ENCODE measurements around the gene CLRN3.

CLRN3 gene

DNA sequence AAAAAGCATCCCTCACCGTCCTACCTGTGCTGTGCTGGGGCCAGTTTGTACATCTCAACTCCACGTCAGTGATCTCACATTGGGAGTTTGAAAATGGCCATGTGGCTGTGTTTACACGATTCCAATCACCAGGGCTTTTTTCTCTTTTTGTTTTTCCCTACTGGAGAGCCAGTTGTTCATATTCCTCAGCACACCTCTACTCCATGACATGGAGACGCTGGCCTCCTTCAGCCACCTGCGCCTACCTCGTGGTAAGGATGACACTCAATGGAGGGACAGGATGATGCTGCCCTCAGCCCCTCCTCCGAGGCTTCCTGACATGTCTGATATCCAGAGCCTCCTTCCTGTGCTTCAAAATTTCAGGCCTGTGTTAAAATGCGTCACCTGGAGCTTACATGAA lies 10.3 kb downstream of the CLRN3 start:
- Histone ChIP-seq H3K4me3 (ENCODE audit: extremely low read depth, insufficient read depth, low read length, poor library complexity, severe bottlenecking) (no peak overlapping the region), H3K27ac (ENCODE audit: low read depth, low read length, severe bottlenecking) (no peak overlapping the region), H3K9me3 (ENCODE audit: control insufficient read depth, low read length) (no peaks in the 10 kb centered on the region), H3K4me1 (ENCODE audit: control insufficient read depth, insufficient read depth, low read length, poor library complexity, severe bottlenecking) (no peaks in the 10 kb centered on the region), H3K36me3 (ENCODE audit: control insufficient read depth, insufficient read depth, low read length) (no peaks in the 10 kb centered on the region)
- 80 to 93% methylated on average over 6 to 7 of the region's 8 CpGs for WGBS, 2 experiments (ENCODE audit: insufficient coverage in 2 of 2)

DNA sequence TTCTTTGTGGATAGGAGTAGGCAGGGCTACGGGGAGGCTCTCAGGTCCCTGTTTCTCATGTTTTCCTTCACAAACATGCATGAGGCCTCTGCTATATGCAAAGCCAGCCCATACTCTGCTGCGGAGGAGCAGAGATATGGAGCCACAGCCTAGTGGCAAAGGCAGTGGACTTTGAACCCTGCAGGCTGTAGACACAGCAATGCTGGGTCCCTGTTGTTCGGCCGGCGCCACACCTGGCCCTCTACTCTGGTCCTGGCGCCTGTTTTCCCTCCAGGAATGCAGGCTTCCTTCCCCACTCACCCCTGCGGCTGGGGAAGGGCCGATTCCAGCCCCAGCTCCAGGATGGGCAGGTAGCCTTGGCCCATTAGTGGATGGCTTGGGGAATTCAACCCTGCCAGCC lies 11.5 kb downstream of the CLRN3 start:
- H3K4me1 ChIP-seq (ENCODE audit: control insufficient read depth, insufficient read depth, low read length, poor library complexity, severe bottlenecking), result no peaks in the 10 kb centered on the region
- no peaks in the 10 kb centered on the region for H3K9me3 ChIP-seq (ENCODE audit: control insufficient read depth, low read length)
- no peak overlapping the region for H3K4me3 ChIP-seq (ENCODE audit: extremely low read depth, insufficient read depth, low read length, poor library complexity, severe bottlenecking)
- no peaks in the 10 kb centered on the region for H3K36me3 ChIP-seq (ENCODE audit: control insufficient read depth, insufficient read depth, low read length)
- WGBS, 2 experiments (ENCODE audit: insufficient coverage in 2 of 2), result 93 to 94% methylated on average over 2 to 4 of the region's 8 CpGs
- no peak overlapping the region for H3K27ac ChIP-seq (ENCODE audit: low read depth, low read length, severe bottlenecking)

DNA sequence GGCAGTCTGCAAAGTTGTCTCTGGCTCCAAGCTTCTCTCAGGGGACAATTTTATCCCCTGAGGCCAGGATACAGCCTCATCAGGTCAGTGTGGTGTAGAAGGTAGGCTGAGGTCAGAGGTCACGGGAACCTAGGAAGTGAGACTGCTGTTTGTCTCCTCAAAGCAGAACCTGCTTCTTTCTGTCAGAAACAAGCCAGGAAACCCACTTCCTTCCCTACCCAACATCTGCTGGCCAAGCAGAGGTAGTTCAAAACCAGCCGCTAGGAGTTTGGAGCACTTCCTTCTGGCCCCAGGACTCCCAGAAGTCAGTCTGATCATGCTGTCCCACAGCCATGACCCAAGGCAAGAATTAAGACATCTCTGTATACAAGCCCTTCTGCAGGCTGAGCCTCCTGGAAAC lies 12.2 kb downstream of the CLRN3 start:
- 100% methylated on average over 1 of the region's 2 CpGs; no CpG with 5 or more reads in 1 of the 2 experiments for WGBS, 2 experiments (ENCODE audit: insufficient coverage in 2 of 2)
- H3K9me3 ChIP-seq (ENCODE audit: control insufficient read depth, low read length), result no peaks in the 10 kb centered on the region
- H3K27ac ChIP-seq (ENCODE audit: low read depth, low read length, severe bottlenecking), result peak overlapping the region; percentile 23
- H3K4me3 ChIP-seq (ENCODE audit: extremely low read depth, insufficient read depth, low read length, poor library complexity, severe bottlenecking), result no peak overlapping the region
- H3K36me3 ChIP-seq (ENCODE audit: control insufficient read depth, insufficient read depth, low read length), result no peaks in the 10 kb centered on the region
- H3K4me1 ChIP-seq (ENCODE audit: control insufficient read depth, insufficient read depth, low read length, poor library complexity, severe bottlenecking), result no peaks in the 10 kb centered on the region

DNA sequence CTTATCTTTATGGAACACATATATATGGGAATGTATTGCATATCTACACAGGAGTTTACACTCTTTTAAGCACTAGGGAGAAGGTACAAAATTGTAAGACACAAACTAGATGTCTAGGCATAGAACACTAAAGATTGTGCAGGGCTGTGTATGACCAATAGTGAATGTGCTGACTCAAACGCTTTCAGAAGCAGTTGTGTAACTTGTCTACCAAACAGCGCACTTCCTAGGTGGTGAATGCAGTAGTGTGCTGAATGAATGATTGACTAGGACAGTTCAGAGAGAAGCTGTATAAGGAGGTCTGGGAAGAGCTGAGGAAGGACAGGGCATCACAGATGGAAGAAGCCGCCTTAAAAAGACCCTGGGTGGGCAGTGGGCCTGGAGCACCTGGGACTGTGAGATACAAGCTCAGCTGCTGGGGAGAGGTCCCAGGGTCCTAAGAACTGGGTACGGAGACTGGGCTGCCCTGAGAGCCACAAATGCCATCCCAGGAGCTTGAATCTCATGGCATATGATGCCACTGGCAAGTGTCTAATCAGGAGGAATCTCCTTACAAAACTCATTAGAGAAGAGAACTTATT lies 14.2 kb downstream of the CLRN3 start:
- Histone ChIP-seq H3K4me3 (ENCODE audit: extremely low read depth, insufficient read depth, low read length, poor library complexity, severe bottlenecking) (no peak overlapping the region), H3K9me3 (ENCODE audit: control insufficient read depth, low read length) (no peaks in the 10 kb centered on the region), H3K4me1 (ENCODE audit: control insufficient read depth, insufficient read depth, low read length, poor library complexity, severe bottlenecking) (no peaks in the 10 kb centered on the region), H3K36me3 (ENCODE audit: control insufficient read depth, insufficient read depth, low read length) (no peaks in the 10 kb centered on the region), H3K27ac (ENCODE audit: low read depth, low read length, severe bottlenecking) (no peak overlapping the region)
- WGBS, 2 experiments (ENCODE audit: insufficient coverage in 2 of 2), result 88 to 94% methylated on average over 3 to 4 of the region's 4 CpGs

DNA sequence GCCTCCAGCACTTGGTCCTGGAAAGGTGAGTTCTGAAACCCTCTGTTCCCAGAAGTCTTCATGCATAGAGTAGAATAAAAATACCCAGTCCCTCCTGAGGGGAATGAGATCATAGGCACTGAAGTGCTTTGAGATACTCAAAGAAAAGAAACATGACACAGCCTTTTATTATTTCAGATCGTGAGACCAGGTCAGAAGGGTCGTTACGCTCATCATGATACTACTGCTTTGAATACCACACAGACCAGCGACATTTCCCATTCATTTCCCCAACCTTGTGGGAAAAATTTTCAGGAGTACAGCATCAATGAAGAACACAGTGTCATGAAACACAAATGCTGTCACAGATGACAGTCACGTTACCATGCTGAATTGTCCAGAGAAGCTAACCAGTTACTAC lies 15.0 kb downstream of the CLRN3 start:
- Histone ChIP-seq H3K36me3 (ENCODE audit: control insufficient read depth, insufficient read depth, low read length) (no peaks in the 10 kb centered on the region), H3K9me3 (ENCODE audit: control insufficient read depth, low read length) (no peaks in the 10 kb centered on the region), H3K4me1 (ENCODE audit: control insufficient read depth, insufficient read depth, low read length, poor library complexity, severe bottlenecking) (no peaks in the 10 kb centered on the region), H3K4me3 (ENCODE audit: extremely low read depth, insufficient read depth, low read length, poor library complexity, severe bottlenecking) (no peak overlapping the region), H3K27ac (ENCODE audit: low read depth, low read length, severe bottlenecking) (no peak overlapping the region)
- WGBS, 2 experiments (ENCODE audit: insufficient coverage in 2 of 2), result 91 to 94% methylated on average over 4 to 5 of the region's 5 CpGs

DNA sequence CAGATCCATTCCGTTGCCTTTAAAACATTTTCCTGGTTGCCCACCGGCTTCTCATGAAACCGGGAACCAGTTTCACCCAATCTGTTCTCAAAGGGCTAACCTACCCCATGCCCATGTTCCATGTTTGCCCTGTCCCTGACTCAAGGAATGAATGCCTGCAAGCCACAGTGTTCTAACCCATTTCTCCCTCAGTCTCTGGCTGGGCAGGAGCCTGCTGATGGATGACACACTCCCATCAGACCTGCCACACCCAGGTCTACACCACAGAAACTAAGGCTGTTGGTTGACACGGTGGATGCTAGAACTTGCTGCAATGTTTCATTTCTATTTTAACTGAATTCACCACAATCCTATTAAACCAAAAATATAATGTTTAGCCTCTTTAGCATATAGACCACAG lies 15.6 kb downstream of the CLRN3 start:
- no peaks in the 10 kb centered on the region for H3K9me3 ChIP-seq (ENCODE audit: control insufficient read depth, low read length)
- no peak overlapping the region for H3K4me3 ChIP-seq (ENCODE audit: extremely low read depth, insufficient read depth, low read length, poor library complexity, severe bottlenecking)
- no peak overlapping the region for H3K27ac ChIP-seq (ENCODE audit: low read depth, low read length, severe bottlenecking)
- H3K4me1 ChIP-seq (ENCODE audit: control insufficient read depth, insufficient read depth, low read length, poor library complexity, severe bottlenecking), result no peaks in the 10 kb centered on the region
- no peaks in the 10 kb centered on the region for H3K36me3 ChIP-seq (ENCODE audit: control insufficient read depth, insufficient read depth, low read length)
- WGBS, 2 experiments (ENCODE audit: insufficient coverage in 2 of 2), result 84 to 94% methylated on average over 3 of the region's 4 CpGs

DNA sequence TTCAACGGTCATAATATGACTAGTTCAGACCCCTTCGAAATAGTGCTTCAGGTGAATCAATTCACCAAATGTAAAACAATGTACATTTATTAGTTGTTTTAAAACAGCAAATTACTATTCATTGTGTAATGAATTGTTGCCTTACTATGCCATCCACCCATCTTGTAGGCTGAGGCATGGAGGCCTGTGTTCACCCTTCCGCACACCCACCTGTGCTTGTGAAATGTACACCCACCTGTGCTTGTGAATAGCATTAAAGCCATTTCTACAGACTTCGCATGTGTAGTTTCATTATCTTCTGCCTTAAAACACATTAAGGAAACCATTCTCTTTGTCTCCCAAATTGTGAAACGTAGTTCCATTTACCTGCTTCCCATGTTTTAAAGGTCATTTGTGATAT lies 16.8 kb downstream of the CLRN3 start:
- H3K27ac ChIP-seq (ENCODE audit: low read depth, low read length, severe bottlenecking), result no peak overlapping the region
- H3K4me1 ChIP-seq (ENCODE audit: control insufficient read depth, insufficient read depth, low read length, poor library complexity, severe bottlenecking), result no peaks in the 10 kb centered on the region
- no peaks in the 10 kb centered on the region for H3K9me3 ChIP-seq (ENCODE audit: control insufficient read depth, low read length)
- H3K36me3 ChIP-seq (ENCODE audit: control insufficient read depth, insufficient read depth, low read length), result no peaks in the 10 kb centered on the region
- WGBS, 2 experiments (ENCODE audit: insufficient coverage in 2 of 2), result 90 to 91% methylated on average over 1 to 2 of the region's 5 CpGs
- H3K4me3 ChIP-seq (ENCODE audit: extremely low read depth, insufficient read depth, low read length, poor library complexity, severe bottlenecking), result no peak overlapping the region

DNA sequence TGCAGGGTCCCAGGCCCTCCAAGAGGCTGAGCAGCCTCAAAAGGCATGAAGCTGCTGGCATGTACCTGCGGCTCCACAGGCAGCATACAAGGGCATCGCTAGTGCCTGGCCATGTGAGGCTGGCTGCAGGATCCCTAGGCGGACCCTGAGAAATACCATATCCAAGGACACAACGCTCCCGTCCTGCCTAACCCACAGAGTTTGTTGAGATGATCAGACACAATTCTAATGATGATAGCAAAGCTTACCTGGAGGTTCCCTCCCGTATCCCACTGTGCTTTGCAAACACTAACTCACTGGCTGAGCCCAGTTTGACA lies 17.3 kb downstream of the CLRN3 start:
- no peaks in the 10 kb centered on the region for H3K9me3 ChIP-seq (ENCODE audit: control insufficient read depth, low read length)
- no peak overlapping the region for H3K27ac ChIP-seq (ENCODE audit: low read depth, low read length, severe bottlenecking)
- no peaks in the 10 kb centered on the region for H3K36me3 ChIP-seq (ENCODE audit: control insufficient read depth, insufficient read depth, low read length)
- WGBS, 2 experiments (ENCODE audit: insufficient coverage in 2 of 2), result 89 to 99% methylated on average over 5 to 6 of the region's 6 CpGs
- no peaks in the 10 kb centered on the region for H3K4me1 ChIP-seq (ENCODE audit: control insufficient read depth, insufficient read depth, low read length, poor library complexity, severe bottlenecking)
- H3K4me3 ChIP-seq (ENCODE audit: extremely low read depth, insufficient read depth, low read length, poor library complexity, severe bottlenecking), result no peak overlapping the region

DNA sequence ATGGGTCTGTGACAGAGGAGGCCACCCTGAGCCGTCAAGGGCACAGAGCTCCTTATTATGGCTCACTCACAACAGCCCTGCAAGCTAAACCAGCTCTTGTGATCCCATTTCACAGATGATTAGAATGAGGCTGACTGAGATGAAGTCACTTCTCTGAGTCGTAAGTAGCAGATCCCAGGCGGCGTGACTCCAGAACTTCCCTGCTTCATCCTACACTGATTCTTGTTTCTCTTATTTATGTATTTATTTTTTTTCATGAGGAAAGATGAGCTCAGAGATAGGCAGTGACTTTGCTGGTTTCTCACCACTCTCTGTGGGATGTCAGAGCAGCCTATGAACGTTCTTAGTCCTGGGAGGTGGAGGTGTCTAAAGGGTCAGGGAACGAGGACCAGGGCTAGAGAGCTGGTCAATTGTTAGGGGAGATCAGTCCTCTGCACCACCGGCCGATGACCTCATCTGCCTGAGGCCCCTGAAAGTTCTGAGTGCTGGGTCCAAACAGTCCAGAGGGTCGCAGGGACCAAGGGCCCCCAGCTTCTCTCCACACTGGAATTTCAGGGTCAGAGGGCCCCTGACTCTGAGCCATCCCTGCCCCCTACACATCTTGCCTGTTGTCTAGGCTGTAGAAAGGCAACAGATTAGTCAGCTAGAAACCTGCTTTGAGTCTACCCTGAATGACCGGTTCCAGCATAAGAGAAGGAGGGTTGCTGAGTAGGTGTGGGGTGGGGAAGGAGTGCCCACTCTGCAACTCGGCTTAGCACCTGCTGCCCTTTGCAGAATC lies 17.9 kb downstream of the CLRN3 start:
- H3K4me1 ChIP-seq (ENCODE audit: control insufficient read depth, insufficient read depth, low read length, poor library complexity, severe bottlenecking), result no peaks in the 10 kb centered on the region
- H3K36me3 ChIP-seq (ENCODE audit: control insufficient read depth, insufficient read depth, low read length), result no peaks in the 10 kb centered on the region
- no peak overlapping the region for H3K4me3 ChIP-seq (ENCODE audit: extremely low read depth, insufficient read depth, low read length, poor library complexity, severe bottlenecking)
- no peaks in the 10 kb centered on the region for H3K9me3 ChIP-seq (ENCODE audit: control insufficient read depth, low read length)
- 81 to 89% methylated on average over 5 to 8 of the region's 11 CpGs for WGBS, 2 experiments (ENCODE audit: insufficient coverage in 2 of 2)
- H3K27ac ChIP-seq (ENCODE audit: low read depth, low read length, severe bottlenecking), result no peak overlapping the region

DNA sequence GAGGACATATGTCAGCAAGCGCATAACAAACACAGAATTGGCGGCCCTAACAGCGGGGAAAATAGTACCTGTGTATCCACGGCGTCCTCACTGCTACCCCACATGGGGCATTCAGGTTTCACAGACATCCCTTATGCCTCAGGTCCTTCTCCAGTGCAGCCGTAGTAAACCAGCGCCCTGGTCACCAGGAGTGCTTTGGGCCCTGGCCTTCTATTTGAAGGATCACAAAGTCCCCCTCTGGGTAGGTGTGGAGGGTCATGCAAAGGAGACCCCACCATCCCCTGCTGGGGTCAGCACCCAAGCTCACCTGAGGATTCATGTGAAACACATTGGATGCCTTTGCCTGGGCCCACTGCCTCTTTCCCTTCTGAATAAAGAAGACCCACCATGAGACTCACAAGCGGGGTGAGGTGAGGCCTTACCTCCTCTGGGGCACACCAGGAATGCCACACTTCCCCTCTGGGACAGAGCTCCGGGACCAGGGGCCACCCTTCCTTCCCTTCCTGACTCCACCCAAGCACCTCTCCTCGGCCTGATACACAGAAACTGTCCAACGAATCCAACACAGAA lies 18.8 kb downstream of the CLRN3 start:
- Histone ChIP-seq H3K4me1 (ENCODE audit: control insufficient read depth, insufficient read depth, low read length, poor library complexity, severe bottlenecking) (no peaks in the 10 kb centered on the region), H3K4me3 (ENCODE audit: extremely low read depth, insufficient read depth, low read length, poor library complexity, severe bottlenecking) (no peak overlapping the region), H3K36me3 (ENCODE audit: control insufficient read depth, insufficient read depth, low read length) (no peaks in the 10 kb centered on the region), H3K27ac (ENCODE audit: low read depth, low read length, severe bottlenecking) (no peak overlapping the region), H3K9me3 (ENCODE audit: control insufficient read depth, low read length) (no peaks in the 10 kb centered on the region)
- 94 to 95% methylated on average over 9 to 10 of the region's 11 CpGs for WGBS, 2 experiments (ENCODE audit: insufficient coverage in 2 of 2)

All from mesodermal cell (in vitro differentiated cells).